ENCODE data around the gene EFHD2.
"Not testable (repeated sequence)": the region's sequence is repeated elsewhere in the genome, so short reads cannot be mapped to it uniquely, and the experiment has no call there.

Gene EFHD2

DNA sequence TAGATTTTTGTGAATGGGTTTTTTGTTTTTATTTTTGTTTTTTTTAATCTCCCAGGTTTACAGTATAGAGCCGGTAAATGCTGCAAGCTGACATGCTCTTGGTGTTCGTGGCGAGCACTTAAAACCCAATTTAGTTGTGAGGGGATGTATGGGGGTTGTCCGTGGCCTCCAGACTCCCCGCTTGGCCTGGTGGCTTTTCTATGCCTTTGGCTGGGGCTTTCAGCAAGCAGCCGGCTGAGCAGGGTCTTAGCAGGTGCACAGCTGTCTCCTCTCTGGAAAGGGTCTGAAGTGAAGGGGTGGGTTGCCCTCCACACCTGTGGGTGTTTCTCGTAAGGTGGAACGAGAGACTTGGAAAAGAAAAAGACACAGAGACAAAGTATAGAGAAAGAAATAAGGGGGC, 31.0 kb upstream of the EFHD2 start:
- no peaks in the 10 kb centered on the region for H3K4me1 ChIP-seq (ENCODE audit: control insufficient read depth in 5 of 5, insufficient read depth in 5 of 5, low read length in 5 of 5)
- H3K36me3 ChIP-seq (ENCODE audit: control insufficient read depth in 5 of 5, insufficient read depth in 5 of 5, low read length in 5 of 5), result no peaks in the 10 kb centered on the region
- H3K4me3 ChIP-seq (ENCODE audit: low read depth in 1 of 5, low read length in 5 of 5), result no peak overlapping the region
- H3K27me3 ChIP-seq (ENCODE audit: control insufficient read depth in 5 of 5, insufficient read depth in 4 of 5, low read length in 5 of 5), result peaks cover 0 to 7% (median 5%) of the 10 kb centered on the region in 5 donors
- H3K27ac ChIP-seq (ENCODE audit: low read depth, low read length), result no peak overlapping the region
- no peak overlapping the region for H3K9ac ChIP-seq (ENCODE audit: low read length in 5 of 5)
- H3K9me3 ChIP-seq (ENCODE audit: control insufficient read depth in 5 of 5, low read length in 5 of 5), result no peaks in the 10 kb centered on the region

GRCh38 chr1:15379151-15379550, 30.5 kb upstream of the EFHD2 start:
- H3K9ac ChIP-seq (ENCODE audit: low read length in 5 of 5); H3K4me3 ChIP-seq (ENCODE audit: low read depth in 1 of 5, low read length in 5 of 5); H3K4me1 ChIP-seq (ENCODE audit: control insufficient read depth in 5 of 5, insufficient read depth in 5 of 5, low read length in 5 of 5); H3K27ac ChIP-seq (ENCODE audit: low read depth, low read length); H3K9me3 ChIP-seq (ENCODE audit: control insufficient read depth in 5 of 5, low read length in 5 of 5); H3K36me3 ChIP-seq (ENCODE audit: control insufficient read depth in 5 of 5, insufficient read depth in 5 of 5, low read length in 5 of 5): not testable (repeated sequence)
- peaks cover 0 to 11% (median 6%) of the 10 kb centered on the region in 5 donors for H3K27me3 ChIP-seq (ENCODE audit: control insufficient read depth in 5 of 5, insufficient read depth in 4 of 5, low read length in 5 of 5)

DNA sequence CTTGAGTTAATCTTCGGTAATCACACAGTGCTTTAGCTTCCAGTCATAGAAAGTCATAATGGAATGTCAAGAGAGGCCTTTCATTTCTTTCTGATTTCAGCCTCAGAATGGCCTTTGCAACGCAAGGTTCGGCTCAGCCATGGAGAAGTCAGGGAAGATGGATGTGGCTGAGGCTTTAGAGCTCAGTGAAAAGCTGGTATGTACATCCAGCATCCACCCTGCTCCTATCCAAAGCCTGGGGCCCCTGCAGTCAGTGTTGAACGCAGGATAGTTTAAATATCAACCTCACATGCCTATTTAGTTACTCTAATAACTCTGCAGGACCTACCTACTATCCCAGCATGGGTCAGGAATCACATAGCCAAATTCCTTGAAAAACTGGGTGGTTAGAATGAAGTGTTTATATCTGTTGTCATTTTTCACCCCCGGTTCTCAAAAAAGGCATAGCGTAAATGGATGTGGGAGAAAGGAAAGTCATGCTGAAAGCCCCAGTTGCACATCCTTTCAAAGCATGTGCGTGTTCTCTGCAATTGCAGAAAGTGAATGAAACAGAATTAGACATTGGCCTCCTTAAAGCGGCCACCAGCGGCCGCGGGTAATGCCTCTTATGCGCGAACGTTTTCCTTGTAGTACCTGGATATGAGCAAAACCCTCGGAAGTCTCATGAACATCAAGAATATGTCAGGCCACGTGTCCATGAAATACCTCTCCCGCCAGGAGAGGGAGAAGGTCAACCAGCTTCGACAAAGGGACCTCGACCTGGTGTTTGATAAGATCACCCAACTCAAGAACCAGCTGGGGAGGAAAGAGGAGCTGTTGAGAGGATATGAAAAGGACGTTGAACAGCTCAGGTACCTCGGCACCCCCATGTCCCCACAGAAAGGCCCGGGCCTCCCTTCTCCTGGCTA, 28.8 kb upstream of the EFHD2 start:
- Histone ChIP-seq H3K9ac (ENCODE audit: low read length in 5 of 5) (no peak overlapping the region), H3K27ac (ENCODE audit: low read depth, low read length) (no peak overlapping the region), H3K9me3 (ENCODE audit: control insufficient read depth in 5 of 5, low read length in 5 of 5) (no peaks in the 10 kb centered on the region), H3K36me3 (ENCODE audit: control insufficient read depth in 5 of 5, insufficient read depth in 5 of 5, low read length in 5 of 5) (no peaks in the 10 kb centered on the region), H3K27me3 (ENCODE audit: control insufficient read depth in 5 of 5, insufficient read depth in 4 of 5, low read length in 5 of 5) (peaks cover 4 to 24% (median 12%) of the 10 kb centered on the region in 5 donors), H3K4me3 (ENCODE audit: low read depth in 1 of 5, low read length in 5 of 5) (no peak overlapping the region), H3K4me1 (ENCODE audit: control insufficient read depth in 5 of 5, insufficient read depth in 5 of 5, low read length in 5 of 5) (peaks cover 0 to 8% (median 2%) of the 10 kb centered on the region in 5 donors)

GRCh38 chr1:15381805-15382204, 27.9 kb upstream of the EFHD2 start:
- no peak overlapping the region for H3K27ac ChIP-seq (ENCODE audit: low read depth, low read length)
- H3K27me3 ChIP-seq (ENCODE audit: control insufficient read depth in 5 of 5, insufficient read depth in 4 of 5, low read length in 5 of 5), result peaks cover 4 to 30% (median 12%) of the 10 kb centered on the region in 5 donors
- H3K4me3 ChIP-seq (ENCODE audit: low read depth in 1 of 5, low read length in 5 of 5), result no peak overlapping the region
- no peaks in the 10 kb centered on the region for H3K36me3 ChIP-seq (ENCODE audit: control insufficient read depth in 5 of 5, insufficient read depth in 5 of 5, low read length in 5 of 5)
- H3K9me3 ChIP-seq (ENCODE audit: control insufficient read depth in 5 of 5, low read length in 5 of 5), result no peaks in the 10 kb centered on the region
- no peak overlapping the region for H3K9ac ChIP-seq (ENCODE audit: low read length in 5 of 5)
- H3K4me1 ChIP-seq (ENCODE audit: control insufficient read depth in 5 of 5, insufficient read depth in 5 of 5, low read length in 5 of 5), result peaks cover 0 to 15% (median 3%) of the 10 kb centered on the region in 5 donors

DNA sequence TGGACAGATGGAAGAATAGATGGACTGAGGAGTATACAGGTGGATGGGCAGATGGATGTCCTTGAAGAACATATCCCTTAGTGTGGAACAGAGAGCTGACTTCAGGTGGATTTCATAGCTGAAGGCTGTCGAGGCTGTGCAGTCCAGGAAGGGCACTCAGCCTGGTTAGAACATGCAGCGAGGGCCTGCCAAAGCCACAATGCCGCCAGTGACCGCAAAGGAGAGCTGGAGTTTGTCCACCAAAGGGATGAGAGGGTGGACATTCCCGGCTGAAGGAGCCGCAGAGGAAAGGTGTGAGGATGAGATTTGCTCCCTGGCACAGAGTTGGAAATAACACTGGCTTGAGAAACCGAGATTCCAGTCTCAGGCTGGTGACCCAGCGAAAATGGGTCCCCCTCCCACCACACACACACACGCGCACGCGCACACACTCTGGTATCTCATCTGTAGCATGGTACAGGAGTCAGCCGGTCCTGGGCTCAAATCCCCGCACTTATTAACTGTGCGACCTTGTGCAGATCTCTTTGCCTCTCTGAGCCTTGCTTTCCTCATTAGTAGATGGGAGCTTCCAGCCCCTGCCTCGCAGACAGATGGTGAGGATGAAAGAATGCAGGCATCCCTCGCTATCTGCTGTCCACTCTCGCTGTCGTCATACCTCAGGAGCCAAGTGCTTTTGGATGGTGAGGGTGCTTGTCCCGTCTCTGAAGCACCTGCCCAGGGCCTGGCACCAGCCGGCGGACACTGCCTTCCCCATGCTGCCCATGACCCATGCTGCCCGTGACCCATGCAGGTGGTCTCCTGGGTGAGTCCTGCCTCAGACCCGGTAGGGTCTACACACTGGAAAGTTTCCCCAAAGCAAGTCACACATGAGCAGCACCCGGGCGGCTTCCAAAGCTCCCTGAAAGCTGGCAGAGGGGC, 26.8 kb upstream of the EFHD2 start:
- Histone ChIP-seq H3K4me1 (ENCODE audit: control insufficient read depth in 5 of 5, insufficient read depth in 5 of 5, low read length in 5 of 5) (peaks cover 0 to 15% (median 3%) of the 10 kb centered on the region in 5 donors), H3K9ac (ENCODE audit: low read length in 5 of 5) (no peak overlapping the region), H3K4me3 (ENCODE audit: low read depth in 1 of 5, low read length in 5 of 5) (no peak overlapping the region), H3K27me3 (ENCODE audit: control insufficient read depth in 5 of 5, insufficient read depth in 4 of 5, low read length in 5 of 5) (peaks cover 4 to 28% (median 12%) of the 10 kb centered on the region in 5 donors), H3K9me3 (ENCODE audit: control insufficient read depth in 5 of 5, low read length in 5 of 5) (no peaks in the 10 kb centered on the region), H3K36me3 (ENCODE audit: control insufficient read depth in 5 of 5, insufficient read depth in 5 of 5, low read length in 5 of 5) (no peaks in the 10 kb centered on the region), H3K27ac (ENCODE audit: low read depth, low read length) (no peak overlapping the region)

DNA sequence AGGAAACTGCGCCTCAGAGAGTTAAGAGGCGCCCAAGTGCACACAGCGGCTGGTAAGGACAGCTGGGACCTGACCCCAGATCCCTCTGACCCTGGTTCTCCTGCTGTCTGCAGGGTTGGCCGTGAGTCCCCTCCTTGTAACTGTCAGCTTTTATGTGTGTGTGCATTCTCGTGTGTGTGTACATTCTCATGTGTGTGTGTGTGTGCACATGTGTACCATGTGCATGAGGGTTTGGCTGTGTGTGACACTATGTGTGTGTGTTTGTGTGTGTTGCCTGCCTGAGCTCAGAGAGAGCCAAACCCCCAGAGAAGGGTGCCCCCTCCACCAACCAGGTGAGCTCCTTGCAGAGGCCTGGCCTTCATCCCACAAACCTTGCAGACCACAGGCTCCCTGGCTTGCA, 25.9 kb upstream of the EFHD2 start:
- Histone ChIP-seq H3K9me3 (ENCODE audit: control insufficient read depth in 5 of 5, low read length in 5 of 5) (no peaks in the 10 kb centered on the region), H3K4me1 (ENCODE audit: control insufficient read depth in 5 of 5, insufficient read depth in 5 of 5, low read length in 5 of 5) (peaks cover 0 to 15% (median 3%) of the 10 kb centered on the region in 5 donors), H3K27me3 (ENCODE audit: control insufficient read depth in 5 of 5, insufficient read depth in 4 of 5, low read length in 5 of 5) (peaks cover 4 to 34% (median 13%) of the 10 kb centered on the region in 5 donors), H3K4me3 (ENCODE audit: low read depth in 1 of 5, low read length in 5 of 5) (no peak overlapping the region), H3K36me3 (ENCODE audit: control insufficient read depth in 5 of 5, insufficient read depth in 5 of 5, low read length in 5 of 5) (no peaks in the 10 kb centered on the region), H3K27ac (ENCODE audit: low read depth, low read length) (no peak overlapping the region), H3K9ac (ENCODE audit: low read length in 5 of 5) (no peak overlapping the region)

- no peak overlapping the region for H3K27ac ChIP-seq (ENCODE audit: low read depth, low read length)
- no peaks in the 10 kb centered on the region for H3K36me3 ChIP-seq (ENCODE audit: control insufficient read depth in 5 of 5, insufficient read depth in 5 of 5, low read length in 5 of 5)
- H3K27me3 ChIP-seq (ENCODE audit: control insufficient read depth in 5 of 5, insufficient read depth in 4 of 5, low read length in 5 of 5), result peaks cover 4 to 35% (median 15%) of the 10 kb centered on the region in 5 donors
- no peaks in the 10 kb centered on the region for H3K9me3 ChIP-seq (ENCODE audit: control insufficient read depth in 5 of 5, low read length in 5 of 5)
- H3K4me3 ChIP-seq (ENCODE audit: low read depth in 1 of 5, low read length in 5 of 5), result peak overlapping the region in 2 of 5 donors; percentile 26 to 44
- peaks cover 0 to 15% (median 3%) of the 10 kb centered on the region in 5 donors for H3K4me1 ChIP-seq (ENCODE audit: control insufficient read depth in 5 of 5, insufficient read depth in 5 of 5, low read length in 5 of 5)
- peak overlapping the region in 1 of 5 donors; percentile 26 for H3K9ac ChIP-seq (ENCODE audit: low read length in 5 of 5)
These were observed 25.3 kb upstream of the EFHD2 start for GRCh38 chr1:15384301-15384901.

DNA sequence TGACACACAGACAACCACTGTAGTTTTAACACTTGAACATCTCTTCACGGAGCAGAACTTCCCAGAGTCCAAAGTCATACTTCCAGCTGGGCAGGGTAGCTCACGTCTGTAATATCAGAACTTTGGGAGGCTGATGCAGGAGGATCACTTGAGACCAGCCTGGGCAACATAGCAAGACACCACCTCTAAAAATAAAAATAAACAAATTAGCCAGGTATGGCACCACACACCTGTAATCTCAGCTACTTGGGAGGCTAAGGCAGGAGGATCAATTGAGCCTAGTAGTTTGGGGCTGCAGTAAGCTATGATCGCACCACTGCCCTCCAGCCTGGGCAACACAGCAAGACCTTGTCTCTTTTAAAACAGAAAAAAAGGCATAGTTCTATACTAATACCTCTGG, 24.3 kb upstream of the EFHD2 start:
- H3K4me1 ChIP-seq (ENCODE audit: control insufficient read depth in 5 of 5, insufficient read depth in 5 of 5, low read length in 5 of 5), result peaks cover 0 to 15% (median 3%) of the 10 kb centered on the region in 5 donors
- no peak overlapping the region for H3K4me3 ChIP-seq (ENCODE audit: low read depth in 1 of 5, low read length in 5 of 5)
- no peak overlapping the region for H3K27ac ChIP-seq (ENCODE audit: low read depth, low read length)
- peaks cover 4 to 35% (median 15%) of the 10 kb centered on the region in 5 donors for H3K27me3 ChIP-seq (ENCODE audit: control insufficient read depth in 5 of 5, insufficient read depth in 4 of 5, low read length in 5 of 5)
- no peak overlapping the region for H3K9ac ChIP-seq (ENCODE audit: low read length in 5 of 5)
- H3K36me3 ChIP-seq (ENCODE audit: control insufficient read depth in 5 of 5, insufficient read depth in 5 of 5, low read length in 5 of 5), result no peaks in the 10 kb centered on the region
- no peaks in the 10 kb centered on the region for H3K9me3 ChIP-seq (ENCODE audit: control insufficient read depth in 5 of 5, low read length in 5 of 5)

DNA sequence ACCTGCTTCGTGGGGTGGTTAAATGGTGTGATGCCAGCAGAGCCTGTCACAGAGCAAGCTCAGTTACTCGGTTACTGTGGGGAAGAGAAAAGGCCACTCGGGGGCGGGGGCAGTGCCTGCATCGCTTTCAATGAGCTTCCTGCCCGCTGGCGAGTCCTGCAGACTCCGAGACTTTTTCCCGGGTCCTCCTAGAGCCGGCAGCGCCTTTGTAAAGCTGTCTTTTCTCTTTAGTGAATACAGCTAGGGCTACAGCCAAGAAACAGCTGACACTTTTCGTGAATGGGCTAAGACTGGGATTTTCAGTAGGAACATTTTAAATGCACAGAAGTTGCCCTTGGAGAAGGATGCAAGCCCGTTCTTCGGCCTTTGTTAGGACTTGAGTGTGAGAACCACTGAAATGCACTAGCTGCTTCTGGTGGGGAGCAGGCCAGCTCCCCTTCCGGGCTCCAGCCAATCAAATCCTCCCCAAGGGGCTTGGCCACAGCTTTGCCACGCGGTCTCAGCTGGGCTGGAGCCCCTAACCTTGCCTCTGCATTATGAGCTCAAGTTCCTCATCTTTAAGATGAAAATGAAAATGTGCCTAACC, 23.4 kb upstream of the EFHD2 start:
- Histone ChIP-seq H3K9me3 (ENCODE audit: control insufficient read depth in 5 of 5, low read length in 5 of 5) (no peaks in the 10 kb centered on the region), H3K36me3 (ENCODE audit: control insufficient read depth in 5 of 5, insufficient read depth in 5 of 5, low read length in 5 of 5) (no peaks in the 10 kb centered on the region), H3K4me1 (ENCODE audit: control insufficient read depth in 5 of 5, insufficient read depth in 5 of 5, low read length in 5 of 5) (peaks cover 0 to 15% (median 3%) of the 10 kb centered on the region in 5 donors), H3K4me3 (ENCODE audit: low read depth in 1 of 5, low read length in 5 of 5) (peak overlapping the region in 1 of 5 donors; percentile 13), H3K9ac (ENCODE audit: low read length in 5 of 5) (no peak overlapping the region), H3K27ac (ENCODE audit: low read depth, low read length) (no peak overlapping the region), H3K27me3 (ENCODE audit: control insufficient read depth in 5 of 5, insufficient read depth in 4 of 5, low read length in 5 of 5) (peaks cover 4 to 35% (median 15%) of the 10 kb centered on the region in 5 donors)
